ENCODE measurements around the gene SNX15. TPM values are rescaled to one million over a fixed set of nuclear protein-coding genes. Genes with fewer than 3 reads are reported as not detected.
"Not testable (repeated sequence)": the region's sequence is repeated elsewhere in the genome, so short reads cannot be mapped to it uniquely, and the experiment has no call there.

Gene SNX15
- polyA plus RNA-seq, 6 donors from 2014 or later: 11.7 to 18.3 (median 14.9) TPM

- DNase-seq (no peak), ATAC-seq (ENCODE audit: low read depth in 2 of 2) (no peak)
- no peaks in the 10 kb centered on the region for H3K36me3 Mint-ChIP-seq
- H3K4me3 Mint-ChIP-seq: no peak overlapping the region
- H3K27me3 Mint-ChIP-seq: no peaks in the 10 kb centered on the region
- peaks cover 0 to 3% (median 3%) of the 10 kb centered on the region in 3 donors for H3K4me1 Mint-ChIP-seq
- no peaks in the 10 kb centered on the region for H3K9me3 Mint-ChIP-seq
- H3K27ac Mint-ChIP-seq: no peak overlapping the region
These were observed 24.5 kb upstream of the SNX15 start for GRCh38 chr11:65002706-65003105.

- no peak for DNase-seq
- H3K4me3 Mint-ChIP-seq: no peak overlapping the region
- H3K27ac Mint-ChIP-seq: no peak overlapping the region
- no peaks in the 10 kb centered on the region for H3K27me3 Mint-ChIP-seq
- H3K4me1 Mint-ChIP-seq: peaks cover 0 to 3% (median under 1%) of the 10 kb centered on the region in 3 donors
- H3K36me3 Mint-ChIP-seq: no peaks in the 10 kb centered on the region
- ATAC-seq (ENCODE audit: low read depth in 2 of 2): no peak
- no peaks in the 10 kb centered on the region for H3K9me3 Mint-ChIP-seq
These were observed 24.0 kb upstream of the SNX15 start for GRCh38 chr11:65003282-65003681.

DNA sequence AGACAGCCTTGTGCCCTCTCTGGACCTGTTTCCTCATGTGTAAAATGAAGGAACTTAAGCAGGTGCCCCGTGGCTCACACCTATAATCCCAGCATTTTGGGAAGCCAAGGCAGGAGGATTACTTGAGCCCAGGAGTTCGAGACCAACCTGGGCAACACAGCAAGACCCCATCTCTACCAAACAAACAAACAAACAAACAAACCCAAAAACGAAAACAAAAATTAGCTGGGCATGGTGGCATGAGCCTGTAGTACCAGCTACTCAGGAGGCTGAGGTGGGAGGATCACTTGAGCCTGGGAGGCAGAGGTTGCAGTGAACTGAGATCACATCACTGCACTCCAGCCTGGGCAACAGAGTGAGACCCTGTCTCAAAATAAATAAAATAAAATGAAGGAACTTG lies 23.3 kb upstream of the SNX15 start:
- H3K4me3 Mint-ChIP-seq; H3K27me3 Mint-ChIP-seq; H3K9me3 Mint-ChIP-seq; H3K4me1 Mint-ChIP-seq; DNase-seq; H3K27ac Mint-ChIP-seq; H3K36me3 Mint-ChIP-seq; ATAC-seq (ENCODE audit: low read depth in 2 of 2): not testable (repeated sequence)

DNA sequence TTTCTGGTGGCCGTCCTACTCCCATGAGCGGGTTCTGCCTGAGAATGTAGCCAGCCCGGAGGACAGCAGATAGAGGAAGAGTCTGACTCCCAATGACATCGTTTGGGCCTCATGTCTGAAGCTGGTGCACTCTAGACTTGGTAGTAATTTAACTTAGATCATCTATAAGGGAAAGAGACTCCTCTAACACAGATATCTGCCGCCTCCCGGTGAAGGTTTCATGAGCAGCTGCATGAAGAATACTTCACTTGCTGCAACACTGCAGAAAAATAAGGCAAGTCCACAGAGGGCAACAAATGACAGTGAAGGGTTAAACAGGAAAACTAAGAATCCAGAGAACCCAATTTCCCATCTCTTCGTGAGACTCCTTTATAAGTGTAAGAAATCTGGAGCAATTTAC lies 19.2 kb upstream of the SNX15 start:
- Mint-ChIP-seq H3K4me1 (peaks cover 3 to 6% (median 3%) of the 10 kb centered on the region in 3 donors), H3K27me3 (no peaks in the 10 kb centered on the region), H3K36me3 (no peaks in the 10 kb centered on the region), H3K27ac (no peak overlapping the region), H3K9me3 (no peaks in the 10 kb centered on the region), H3K4me3 (no peak overlapping the region)
- DNase-seq (no peak), ATAC-seq (ENCODE audit: low read depth in 2 of 2) (no peak)

DNA sequence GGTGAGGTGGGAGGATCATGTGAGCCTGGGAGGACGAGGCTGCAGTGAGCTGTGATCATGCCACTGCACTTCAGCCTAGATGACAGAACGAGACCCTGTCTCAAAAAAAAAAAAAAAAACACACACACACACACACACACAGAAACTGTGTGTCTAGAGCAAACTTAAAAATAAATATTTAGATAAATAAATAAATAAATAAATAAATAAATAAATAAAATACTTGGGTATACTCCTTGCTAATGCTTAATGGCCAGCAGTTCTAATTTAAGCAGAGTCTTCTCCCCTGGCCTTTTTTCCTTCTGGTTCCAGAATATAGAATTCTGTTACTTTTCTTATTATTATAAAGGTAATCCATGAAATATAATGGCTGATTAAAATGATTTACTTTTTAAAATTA lies 18.4 kb upstream of the SNX15 start:
- DNase-seq (no peak), ATAC-seq (ENCODE audit: low read depth in 2 of 2) (no peak)
- Mint-ChIP-seq H3K4me3 (no peak overlapping the region), H3K36me3 (no peaks in the 10 kb centered on the region), H3K27me3 (no peaks in the 10 kb centered on the region), H3K27ac (no peak overlapping the region), H3K9me3 (no peaks in the 10 kb centered on the region), H3K4me1 (peaks cover 9 to 12% (median 12%) of the 10 kb centered on the region in 3 donors)

DNA sequence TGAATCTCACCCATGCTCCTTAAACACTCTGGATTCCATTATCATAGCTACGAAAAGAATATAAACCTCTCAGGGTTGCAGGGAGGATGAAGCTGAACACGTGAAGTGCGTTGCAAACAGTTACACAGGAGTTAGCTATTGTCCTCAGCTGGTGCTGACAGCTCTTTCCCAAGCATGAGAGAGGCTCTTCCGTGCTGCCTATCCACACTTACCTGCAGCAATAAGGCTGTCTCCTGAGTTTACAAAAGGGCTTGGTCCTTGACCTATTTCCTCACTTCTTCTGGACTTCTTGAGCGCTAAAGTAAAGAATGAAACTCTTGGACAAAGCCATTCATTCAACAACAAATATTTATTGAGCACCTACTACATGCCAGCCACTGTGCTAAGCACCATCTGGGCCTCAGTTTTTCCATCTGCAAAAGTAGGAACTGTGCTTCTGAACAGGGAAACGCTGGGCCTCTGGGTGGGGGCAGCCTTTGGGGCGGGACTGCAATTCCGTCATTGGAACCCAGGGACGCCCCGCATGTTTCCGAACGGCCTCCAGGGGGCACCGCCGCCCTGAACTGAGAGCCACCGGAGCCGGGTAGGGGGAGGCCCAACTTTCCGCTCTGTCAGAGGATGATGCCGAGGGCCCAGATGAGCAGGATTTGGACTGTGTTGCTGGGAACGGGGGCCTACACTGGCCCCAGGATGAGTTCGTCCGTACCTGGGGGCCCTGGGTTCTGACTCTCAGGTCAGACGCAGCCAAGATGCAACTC lies 13.9 kb upstream of the SNX15 start:
- ATAC-seq (ENCODE audit: low read depth in 2 of 2) (peak; percentile 76 to 78), DNase-seq (peak; percentile 92)
- H3K4me3 Mint-ChIP-seq: peak overlapping the region; percentile 87 to 98 (median 94)
- no peaks in the 10 kb centered on the region for H3K36me3 Mint-ChIP-seq
- H3K27ac Mint-ChIP-seq: peak overlapping the region; percentile 94 to 99 (median 99)
- peaks cover 29 to 44% (median 41%) of the 10 kb centered on the region in 3 donors for H3K4me1 Mint-ChIP-seq
- H3K27me3 Mint-ChIP-seq: no peaks in the 10 kb centered on the region
- H3K9me3 Mint-ChIP-seq: no peaks in the 10 kb centered on the region

DNA sequence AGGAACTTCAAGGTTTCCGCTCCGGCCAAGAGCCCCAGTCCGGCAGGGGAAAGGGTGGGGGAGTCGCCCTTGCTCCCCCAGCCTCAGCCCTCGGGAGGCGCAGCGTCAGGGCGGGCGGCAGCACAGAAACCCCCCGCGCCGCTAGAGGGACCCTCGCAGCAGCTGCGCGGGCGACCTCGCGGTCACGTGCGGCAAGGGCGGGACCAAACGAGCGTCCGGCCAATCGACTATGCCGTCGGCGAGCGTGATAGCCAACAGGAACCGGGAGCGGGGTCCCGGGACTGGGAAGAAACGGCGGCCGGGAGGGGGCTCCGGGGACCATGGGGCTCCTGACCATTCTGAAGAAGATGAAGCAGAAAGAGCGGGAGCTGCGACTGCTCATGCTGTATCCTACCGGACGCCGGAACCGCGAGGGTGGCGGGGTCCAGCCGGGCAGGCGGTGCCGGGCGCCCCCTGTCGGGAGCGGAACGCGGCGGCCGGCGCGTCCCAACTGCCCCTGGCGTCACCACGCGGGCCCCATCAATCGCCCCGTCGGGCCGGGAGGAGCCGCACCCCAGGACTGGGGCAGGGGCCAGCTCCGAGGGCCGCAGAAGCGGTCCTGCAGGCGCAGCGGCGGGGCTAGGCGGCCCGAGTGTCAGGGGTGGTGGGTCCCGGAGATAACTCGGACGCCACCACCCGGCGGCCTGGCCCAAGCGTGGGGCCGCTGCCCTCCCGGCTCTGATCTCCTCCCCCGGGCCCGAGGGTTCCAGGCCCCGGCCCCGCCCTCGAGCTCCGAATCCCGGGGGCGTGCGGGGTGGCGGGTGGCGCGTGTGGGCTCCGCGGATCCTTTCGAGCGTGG lies 13.1 kb upstream of the SNX15 start, which contains the start of gene ARL2:
ARL2 (plus strand) TSS at position 273 of the 838 bp plus-strand sequence; CDS start at position 321, 48 bp downstream.
- H3K36me3 Mint-ChIP-seq: no peaks in the 10 kb centered on the region
- peak within 1 kb of the TSS; percentile 87 to 98 (median 94) for H3K4me3 Mint-ChIP-seq
- H3K27ac Mint-ChIP-seq: peak within 1 kb of the TSS; percentile 94 to 99 (median 99)
- H3K9me3 Mint-ChIP-seq: no peaks in the 10 kb centered on the region
- DNase-seq (peak; percentile 93), ATAC-seq (ENCODE audit: low read depth in 2 of 2) (peak; percentile 76 to 78)
- H3K4me1 Mint-ChIP-seq: peaks cover 29 to 44% (median 41%) of the 10 kb centered on the region in 3 donors
- no peaks in the 10 kb centered on the region for H3K27me3 Mint-ChIP-seq

DNA sequence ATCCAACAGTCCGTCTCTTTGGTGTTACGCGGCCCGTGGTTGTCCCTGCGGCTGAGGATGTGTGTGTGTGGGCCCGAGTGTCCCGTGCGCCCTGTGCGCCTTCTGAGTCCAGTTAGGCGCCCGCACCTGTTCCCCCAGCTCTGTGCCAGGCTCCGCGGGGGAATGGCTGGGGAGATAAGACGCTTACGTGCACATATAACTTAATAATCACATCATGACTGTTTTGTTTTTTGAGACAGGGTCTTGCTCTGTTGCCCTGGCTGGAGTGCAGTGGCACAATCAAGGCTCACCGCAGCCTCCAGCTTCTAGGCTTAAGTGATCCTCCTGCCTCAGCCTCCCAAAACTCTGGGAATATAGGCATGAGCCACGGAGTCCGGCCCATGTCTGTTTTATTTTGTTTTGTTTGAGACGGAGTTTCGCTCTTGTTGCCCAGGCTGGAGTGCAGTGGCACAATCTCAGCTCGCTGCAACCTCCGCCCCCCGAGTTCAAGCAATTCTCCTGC lies 12.5 kb upstream of the SNX15 start:
- peak overlapping the region in 5 of 6 donors; percentile 59 to 94 (median 89) for H3K27ac Mint-ChIP-seq
- no peaks in the 10 kb centered on the region for H3K36me3 Mint-ChIP-seq
- no peaks in the 10 kb centered on the region for H3K9me3 Mint-ChIP-seq
- ATAC-seq (ENCODE audit: low read depth in 2 of 2) (no peak), DNase-seq (no peak)
- H3K4me1 Mint-ChIP-seq: peaks cover 29 to 46% (median 41%) of the 10 kb centered on the region in 3 donors
- no peaks in the 10 kb centered on the region for H3K27me3 Mint-ChIP-seq
- H3K4me3 Mint-ChIP-seq: peak overlapping the region; percentile 84 to 94 (median 89)

DNA sequence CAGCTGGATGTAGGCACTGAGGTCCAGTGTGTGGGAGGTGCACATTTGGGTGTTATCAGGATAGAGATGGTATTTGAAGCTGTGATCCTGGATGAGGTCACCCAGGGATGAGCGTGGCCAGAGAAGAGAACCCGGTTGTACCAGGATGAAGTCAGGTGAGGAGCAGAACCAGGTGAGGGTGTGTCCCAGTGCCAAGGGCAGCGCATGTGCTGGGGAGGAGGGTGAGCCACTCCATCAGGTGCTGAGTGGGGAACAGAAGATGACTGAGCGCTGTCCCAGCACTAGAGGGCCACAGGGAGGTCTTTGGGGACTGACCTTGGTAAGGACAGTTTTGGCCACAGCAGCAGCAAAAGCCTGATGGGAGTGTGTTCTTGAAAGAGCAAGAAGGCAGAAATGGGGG lies 10.5 kb upstream of the SNX15 start:
- Mint-ChIP-seq H3K4me1 (peaks cover 29 to 46% (median 41%) of the 10 kb centered on the region in 3 donors), H3K27me3 (no peaks in the 10 kb centered on the region), H3K9me3 (no peaks in the 10 kb centered on the region), H3K4me3 (peak overlapping the region in 4 of 8 donors; percentile 6 to 85 (median 50)), H3K36me3 (no peaks in the 10 kb centered on the region), H3K27ac (peak overlapping the region in 1 of 6 donors; percentile 32)
- DNase-seq (no peak), ATAC-seq (ENCODE audit: low read depth in 2 of 2) (no peak)

- Mint-ChIP-seq H3K27ac (no peak overlapping the region), H3K36me3 (no peaks in the 10 kb centered on the region), H3K27me3 (no peaks in the 10 kb centered on the region), H3K4me1 (peaks cover 26 to 44% (median 38%) of the 10 kb centered on the region in 3 donors), H3K9me3 (no peaks in the 10 kb centered on the region), H3K4me3 (peak overlapping the region in 1 of 8 donors; percentile 73)
- DNase-seq (no peak), ATAC-seq (ENCODE audit: low read depth in 2 of 2) (no peak)
These were observed 9.3 kb upstream of the SNX15 start for GRCh38 chr11:65017937-65018336.

DNA sequence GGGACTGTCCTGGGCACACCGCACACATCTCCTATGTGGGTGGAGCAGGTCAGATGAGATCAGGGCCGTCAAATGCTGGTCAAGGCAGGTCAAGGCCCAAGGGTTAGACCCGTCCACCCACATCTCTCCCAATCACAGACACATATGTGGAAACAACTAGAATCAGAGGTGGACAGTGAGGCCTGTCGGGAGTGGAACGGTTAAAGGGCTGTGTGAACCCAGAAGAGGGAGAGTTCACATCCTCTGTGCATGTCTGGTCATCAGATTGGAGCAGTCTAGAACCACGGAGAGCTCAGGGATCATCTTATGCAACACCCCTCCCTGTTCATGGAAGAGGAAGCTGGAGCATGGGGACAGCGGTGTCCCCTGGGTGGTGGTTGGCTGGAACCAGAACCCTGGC lies 7.4 kb upstream of the SNX15 start:
- no peaks in the 10 kb centered on the region for H3K36me3 Mint-ChIP-seq
- no peaks in the 10 kb centered on the region for H3K9me3 Mint-ChIP-seq
- DNase-seq (no peak), ATAC-seq (ENCODE audit: low read depth in 2 of 2) (no peak)
- H3K4me1 Mint-ChIP-seq: peaks cover 20 to 34% (median 26%) of the 10 kb centered on the region in 3 donors
- no peak overlapping the region for H3K4me3 Mint-ChIP-seq
- peak overlapping the region in 2 of 6 donors; percentile 15 to 63 for H3K27ac Mint-ChIP-seq
- no peaks in the 10 kb centered on the region for H3K27me3 Mint-ChIP-seq

GRCh38 chr11:65021003-65021402 lies 6.2 kb upstream of the SNX15 start:
- DNase-seq (no peak), ATAC-seq (ENCODE audit: low read depth in 2 of 2) (no peak)
- Mint-ChIP-seq H3K4me1 (peaks cover 11 to 24% (median 15%) of the 10 kb centered on the region in 3 donors), H3K36me3 (no peaks in the 10 kb centered on the region), H3K4me3 (no peak overlapping the region), H3K27ac (no peak overlapping the region), H3K27me3 (no peaks in the 10 kb centered on the region), H3K9me3 (no peaks in the 10 kb centered on the region)

- Mint-ChIP-seq H3K4me1 (peaks cover 6 to 21% (median 10%) of the 10 kb centered on the region in 3 donors), H3K9me3 (no peaks in the 10 kb centered on the region), H3K27me3 (no peaks in the 10 kb centered on the region), H3K27ac (no peak overlapping the region), H3K4me3 (no peak overlapping the region), H3K36me3 (no peaks in the 10 kb centered on the region)
- DNase-seq (no peak), ATAC-seq (ENCODE audit: low read depth in 2 of 2) (no peak)
These were observed 5.7 kb upstream of the SNX15 start for GRCh38 chr11:65021509-65021908.

Measured in naive B cell (primary cell).